HepG2 (cell line): ENCODE results near the gene SOCS7. TPM values are rescaled to one million over a fixed set of nuclear protein-coding genes. Genes with fewer than 3 reads are reported as not detected.

Experiments used
- DMAP1 ChIP-seq: IDR thresholded peaks from 2 replicates; pipeline ENCODE4 v1.6.1; 2016
- FOXA3 ChIP-seq: IDR thresholded peaks from 2 replicates; pipeline ENCODE4 v1.6.1; 2016; ENCODE audit warnings: missing genetic modification reagents, missing compliant biosample characterization
- KAT2B ChIP-seq: fragments of 150-350 bp; IDR thresholded peaks from 2 replicates; pipeline ENCODE4 v1.6.1; 2014; ENCODE audit warnings: low read depth, low read length, borderline replicate concordance
- KLF13 ChIP-seq: sonication (generic); formaldehyde crosslinking; IDR thresholded peaks from 2 replicates; pipeline ENCODE4 v1.4.0; 2020; ENCODE audit warnings: mild to moderate bottlenecking, missing genetic modification reagents
- MLLT10 ChIP-seq: sonication (generic); formaldehyde crosslinking; IDR thresholded peaks from 2 replicates; pipeline ENCODE4 v1.4.0; 2020; ENCODE audit warnings: missing genetic modification reagents
- ONECUT2 ChIP-seq: sonication (generic); formaldehyde crosslinking; IDR thresholded peaks from 2 replicates; pipeline ENCODE4 v1.4.0; 2020; ENCODE audit warnings: missing genetic modification reagents
- PAF1 ChIP-seq: IDR thresholded peaks from 2 replicates; pipeline ENCODE4 v1.6.1; 2016; ENCODE audit warnings: missing genetic modification reagents, missing compliant biosample characterization
- RBM22 ChIP-seq: fragments of 200-400 bp; formaldehyde crosslinking; optimal IDR thresholded peaks from 2 replicates; pipeline ENCODE3; 2017; ENCODE audit warnings: mild to moderate bottlenecking, low read length, moderate library complexity
- RFX1 ChIP-seq: fragments of 450-650 bp; IDR thresholded peaks from 2 replicates; pipeline ENCODE4 v1.6.1; 2017
- SAFB2 ChIP-seq: sonication (generic); formaldehyde crosslinking; IDR thresholded peaks from 2 replicates; pipeline ENCODE4 v1.5.1; 2020; ENCODE audit warnings: missing genetic modification reagents, low read depth, mild to moderate bottlenecking, borderline replicate concordance
- SAP130 ChIP-seq: IDR thresholded peaks from 2 replicates; pipeline ENCODE4 v1.6.1; 2016; ENCODE audit warnings: low read depth
- SOX5 ChIP-seq: IDR thresholded peaks from 2 replicates; pipeline ENCODE4 v1.6.1; 2016; ENCODE audit warnings: borderline replicate concordance
- SYNCRIP ChIP-seq: fragments of 200-400 bp; formaldehyde crosslinking; IDR thresholded peaks from 2 replicates; pipeline ENCODE4 v1.6.1; 2018; ENCODE audit warnings: mild to moderate bottlenecking, low read depth, low read length; ENCODE audit not compliant: insufficient read depth
- ZKSCAN8 ChIP-seq: IDR thresholded peaks from 2 replicates; pipeline ENCODE4 v1.6.1; 2016; ENCODE audit warnings: borderline replicate concordance, missing genetic modification reagents, missing compliant biosample characterization
- ZNF317 ChIP-seq: sonication (generic); formaldehyde crosslinking; IDR thresholded peaks from 2 replicates; pipeline ENCODE4 v1.5.0; 2020; ENCODE audit warnings: mild to moderate bottlenecking, missing genetic modification reagents
- ZNF430 ChIP-seq: sonication (generic); formaldehyde crosslinking; IDR thresholded peaks from 2 replicates; pipeline ENCODE4 v1.9.0; 2021; ENCODE audit warnings: mild to moderate bottlenecking, missing genetic modification reagents
- ZNF749 ChIP-seq: sonication (generic); formaldehyde crosslinking; IDR thresholded peaks from 2 replicates; pipeline ENCODE4 v1.8.0; 2022; ENCODE audit warnings: mild to moderate bottlenecking, missing genetic modification reagents, moderate library complexity, borderline replicate concordance
- ZNF75D ChIP-seq: sonication (generic); formaldehyde crosslinking; IDR thresholded peaks from 2 replicates; pipeline ENCODE4 v1.8.1; 2023; ENCODE audit warnings: missing genetic modification reagents, mild to moderate bottlenecking, borderline replicate concordance
- ZNF766 ChIP-seq: sonication (generic); formaldehyde crosslinking; IDR thresholded peaks from 2 replicates; pipeline ENCODE4 v1.5.0; 2020; ENCODE audit warnings: missing genetic modification reagents, borderline replicate concordance
- polyA plus RNA-seq, 8 experiments: library from polyadenylated mRNA; depleted of rRNA in 3 of 8; stranded (reverse) in 7 of 8; unstranded in 1 of 8; fragments of >200 nt; fragmentation: Illumina TruSeq in 4 of 8; extraction: Trizol in 4 of 8; gene quantifications; 2 replicates each; pipeline versions ENCODE4 v1.2.1 to v1.2.3, GENCODE V29; 2011 to 2016; ENCODE audit warnings: low read depth in 4 of 8, missing spikeins in 1 of 8, mixed read lengths in 1 of 8; ENCODE audit not compliant: insufficient read depth in 1 of 8
- total RNA-seq, 5 experiments: library from RNA; depleted of rRNA; stranded (reverse); fragments of >200 nt; fragmentation: Illumina TruSeq; extraction: Trizol; gene quantifications; 2 replicates each; pipeline ENCODE4 v1.2.3, GENCODE V29; 2016; ENCODE audit warnings: low read depth in 1 of 5
- TF ChIP-seq, protein P1 (sequence below): IDR thresholded peaks from 2 replicates; pipeline ENCODE4 v1.6.1; 2016; ENCODE audit warnings: mild to moderate bottlenecking, missing biosample characterization, missing genetic modification reagents
- TF ChIP-seq, protein P2 (sequence below): sonication (generic); formaldehyde crosslinking; IDR thresholded peaks from 2 replicates; pipeline ENCODE4 v1.5.0; 2020; ENCODE audit warnings: missing genetic modification reagents
- TF ChIP-seq, protein P3 (sequence below): sonication (generic); formaldehyde crosslinking; IDR thresholded peaks from 2 replicates; pipeline ENCODE4 v1.4.0; 2020; ENCODE audit warnings: mild to moderate bottlenecking, missing genetic modification reagents

The SOCS7 gene
- total and polyA plus RNA-seq, 2 of the 13 experiments (the other 11 are each of a cell fraction or from before 2014, with no cell fraction given): 19.2 to 24.2 TPM

DNA sequence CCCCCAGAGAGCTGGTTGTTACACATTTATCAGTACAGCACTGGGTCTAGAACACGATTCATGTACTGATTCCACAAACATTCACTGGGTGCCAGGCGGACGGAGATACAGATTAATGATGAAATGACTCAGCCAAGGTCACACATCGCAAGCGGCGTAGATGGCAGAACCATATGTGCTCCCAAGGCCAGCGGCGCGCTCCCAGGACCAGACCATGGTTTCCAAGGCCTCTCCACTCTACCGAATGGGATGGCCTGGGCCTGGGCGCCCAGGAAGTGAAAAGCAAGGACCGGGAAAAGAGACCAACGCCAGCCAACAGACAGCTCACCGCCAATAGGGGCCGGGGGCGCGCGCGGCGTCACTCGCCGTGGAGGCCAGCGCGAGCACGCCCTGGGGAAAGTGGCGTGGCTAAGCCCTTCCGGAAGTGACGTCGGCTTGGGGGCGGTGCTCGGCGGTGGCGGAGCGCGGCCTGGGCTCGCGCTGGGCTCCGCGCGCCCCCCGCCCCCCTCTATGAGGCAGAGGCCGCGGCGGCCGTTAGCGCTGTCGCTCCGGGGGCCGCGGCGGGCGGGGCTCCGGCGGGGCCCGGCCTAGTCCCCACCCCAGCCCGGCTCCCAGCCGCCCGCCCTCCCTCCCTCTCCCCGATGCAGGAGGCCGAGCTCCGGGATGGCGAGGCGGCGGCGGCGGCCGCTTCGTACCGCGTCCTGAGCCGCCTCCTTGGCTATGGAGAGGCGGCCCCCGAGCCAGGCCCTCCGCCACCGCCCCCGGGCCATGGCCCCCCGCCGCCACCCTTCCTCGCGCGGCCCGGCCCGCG lies at the start of gene SOCS7 (continued):
- TF ChIP-seq ZNF430 (CRISPR knock-in tag): peak; percentile 85
- TF ChIP-seq ZNF317 (CRISPR knock-in tag): peak; percentile 83; the same call in 1 of the 2 replicates
- no peak for TF ChIP-seq ZNF75D
- TF ChIP-seq, protein P1, sequence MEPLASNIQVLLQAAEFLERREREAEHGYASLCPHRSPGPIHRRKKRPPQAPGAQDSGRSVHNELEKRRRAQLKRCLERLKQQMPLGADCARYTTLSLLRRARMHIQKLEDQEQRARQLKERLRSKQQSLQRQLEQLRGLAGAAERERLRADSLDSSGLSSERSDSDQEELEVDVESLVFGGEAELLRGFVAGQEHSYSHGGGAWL: peak; percentile 74; the same call in 1 of the 2 replicates
- TF ChIP-seq ZNF766 (CRISPR knock-in tag): peak; percentile 53; the same call in 1 of the 2 replicates
- no peak; the same call in 1 of the 2 replicates for TF ChIP-seq ONECUT2 (CRISPR knock-in tag)
- TF ChIP-seq SOX5: peak; percentile 61; the same call in 1 of the 2 replicates
- no peak for TF ChIP-seq KLF13 (CRISPR knock-in tag)
- peak; percentile 87 for TF ChIP-seq DMAP1 (CRISPR knock-in tag)
- peak; percentile 96 for TF ChIP-seq SAP130
- no peak for TF ChIP-seq SYNCRIP
- peak; percentile 66; the same call in 1 of the 2 replicates for TF ChIP-seq ZKSCAN8 (CRISPR knock-in tag)
- no peak for TF ChIP-seq RFX1
- TF ChIP-seq PAF1: no peak
- TF ChIP-seq, protein P2, sequence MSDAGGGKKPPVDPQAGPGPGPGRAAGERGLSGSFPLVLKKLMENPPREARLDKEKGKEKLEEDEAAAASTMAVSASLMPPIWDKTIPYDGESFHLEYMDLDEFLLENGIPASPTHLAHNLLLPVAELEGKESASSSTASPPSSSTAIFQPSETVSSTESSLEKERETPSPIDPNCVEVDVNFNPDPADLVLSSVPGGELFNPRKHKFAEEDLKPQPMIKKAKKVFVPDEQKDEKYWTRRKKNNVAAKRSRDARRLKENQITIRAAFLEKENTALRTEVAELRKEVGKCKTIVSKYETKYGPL (CRISPR knock-in tag): 0 out of 2 replicates have a peak, but pooled peaks have one; percentile 37
- TF ChIP-seq ZNF749 (CRISPR knock-in tag): no peak
- TF ChIP-seq FOXA3 (CRISPR knock-in tag): peak; percentile 69; the same call in 1 of the 2 replicates
- TF ChIP-seq MLLT10: no peak
- TF ChIP-seq RBM22: no peak
- no peak for TF ChIP-seq KAT2B
- TF ChIP-seq SAFB2: no peak; the same call in 1 of the 2 replicates
- TF ChIP-seq, protein P3, sequence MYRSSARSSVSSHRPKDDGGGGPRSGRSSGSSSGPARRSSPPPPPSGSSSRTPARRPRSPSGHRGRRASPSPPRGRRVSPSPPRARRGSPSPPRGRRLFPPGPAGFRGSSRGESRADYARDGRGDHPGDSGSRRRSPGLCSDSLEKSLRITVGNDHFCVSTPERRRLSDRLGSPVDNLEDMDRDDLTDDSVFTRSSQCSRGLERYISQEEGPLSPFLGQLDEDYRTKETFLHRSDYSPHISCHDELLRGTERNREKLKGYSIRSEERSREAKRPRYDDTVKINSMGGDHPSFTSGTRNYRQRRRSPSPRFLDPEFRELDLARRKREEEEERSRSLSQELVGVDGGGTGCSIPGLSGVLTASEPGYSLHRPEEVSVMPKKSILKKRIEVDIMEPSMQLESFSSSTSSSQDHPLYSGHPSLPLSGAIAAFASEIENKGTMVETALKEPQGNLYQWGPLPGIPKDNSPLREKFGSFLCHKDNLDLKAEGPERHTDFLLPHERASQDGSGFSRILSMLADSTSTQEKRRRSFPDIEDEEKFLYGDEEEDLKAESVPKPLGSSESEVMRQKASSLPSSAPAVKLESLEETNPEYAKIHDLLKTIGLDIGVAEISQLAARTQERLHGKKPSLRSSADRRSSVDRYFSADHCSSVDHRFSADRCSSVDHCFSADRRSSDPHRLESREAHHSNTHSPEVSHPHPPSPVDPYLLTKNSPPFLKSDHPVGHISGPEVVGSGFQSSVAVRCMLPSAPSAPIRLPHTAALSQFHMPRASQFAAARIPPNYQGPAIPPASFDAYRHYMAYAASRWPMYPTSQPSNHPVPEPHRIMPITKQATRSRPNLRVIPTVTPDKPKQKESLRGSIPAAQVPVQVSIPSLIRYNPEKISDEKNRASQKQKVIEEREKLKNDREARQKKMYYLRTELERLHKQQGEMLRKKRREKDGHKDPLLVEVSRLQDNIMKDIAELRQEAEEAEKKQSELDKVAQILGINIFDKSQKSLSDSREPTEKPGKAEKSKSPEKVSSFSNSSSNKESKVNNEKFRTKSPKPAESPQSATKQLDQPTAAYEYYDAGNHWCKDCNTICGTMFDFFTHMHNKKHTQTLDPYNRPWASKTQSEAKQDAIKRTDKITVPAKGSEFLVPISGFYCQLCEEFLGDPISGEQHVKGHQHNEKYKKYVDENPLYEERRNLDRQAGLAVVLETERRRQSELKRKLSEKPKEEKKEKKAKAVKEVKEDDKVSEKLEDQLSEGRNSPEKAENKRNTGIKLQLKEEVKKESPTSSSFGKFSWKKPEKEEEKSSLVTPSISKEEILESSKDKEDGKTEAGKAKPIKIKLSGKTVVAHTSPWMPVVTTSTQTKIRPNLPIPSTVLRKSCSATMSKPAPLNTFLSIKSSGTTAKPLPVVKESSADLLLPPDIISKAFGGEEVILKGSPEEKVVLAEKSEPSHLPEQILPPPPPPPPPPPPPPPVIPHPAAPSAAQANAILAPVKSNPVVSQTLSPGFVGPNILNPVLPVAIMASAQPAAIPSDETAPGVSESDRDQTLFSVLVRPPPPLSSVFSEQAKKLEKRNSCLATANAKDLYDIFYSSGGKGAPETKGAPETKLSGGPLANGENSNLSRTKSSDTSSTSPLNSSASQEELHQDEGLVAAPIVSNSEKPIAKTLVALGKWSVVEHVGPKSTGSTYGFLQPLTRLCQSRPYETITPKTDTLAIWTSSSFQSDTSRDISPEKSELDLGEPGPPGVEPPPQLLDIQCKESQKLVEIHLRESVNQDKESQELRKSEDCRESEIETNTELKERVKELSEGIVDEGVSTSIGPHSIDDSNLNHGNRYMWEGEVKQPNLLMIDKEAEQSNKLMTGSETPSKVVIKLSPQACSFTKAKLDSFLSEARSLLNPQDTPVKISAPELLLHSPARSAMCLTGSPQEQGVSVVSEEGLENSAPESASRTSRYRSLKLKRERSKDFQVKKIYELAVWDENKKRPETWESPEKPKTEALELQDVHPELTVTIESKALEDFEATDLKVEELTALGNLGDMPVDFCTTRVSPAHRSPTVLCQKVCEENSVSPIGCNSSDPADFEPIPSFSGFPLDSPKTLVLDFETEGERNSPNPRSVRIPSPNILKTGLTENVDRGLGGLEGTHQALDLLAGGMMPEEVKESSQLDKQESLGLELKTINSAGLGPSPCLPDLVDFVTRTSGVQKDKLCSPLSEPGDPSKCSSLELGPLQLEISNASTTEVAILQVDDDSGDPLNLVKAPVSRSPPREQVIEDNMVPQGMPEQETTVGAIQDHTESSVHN: peak; percentile 88
